ENCODE measurements around the gene PA2G4.
"Not testable (repeated sequence)": the region's sequence is repeated elsewhere in the genome, so short reads cannot be mapped to it uniquely, and the experiment has no call there.

The PA2G4 gene

DNA sequence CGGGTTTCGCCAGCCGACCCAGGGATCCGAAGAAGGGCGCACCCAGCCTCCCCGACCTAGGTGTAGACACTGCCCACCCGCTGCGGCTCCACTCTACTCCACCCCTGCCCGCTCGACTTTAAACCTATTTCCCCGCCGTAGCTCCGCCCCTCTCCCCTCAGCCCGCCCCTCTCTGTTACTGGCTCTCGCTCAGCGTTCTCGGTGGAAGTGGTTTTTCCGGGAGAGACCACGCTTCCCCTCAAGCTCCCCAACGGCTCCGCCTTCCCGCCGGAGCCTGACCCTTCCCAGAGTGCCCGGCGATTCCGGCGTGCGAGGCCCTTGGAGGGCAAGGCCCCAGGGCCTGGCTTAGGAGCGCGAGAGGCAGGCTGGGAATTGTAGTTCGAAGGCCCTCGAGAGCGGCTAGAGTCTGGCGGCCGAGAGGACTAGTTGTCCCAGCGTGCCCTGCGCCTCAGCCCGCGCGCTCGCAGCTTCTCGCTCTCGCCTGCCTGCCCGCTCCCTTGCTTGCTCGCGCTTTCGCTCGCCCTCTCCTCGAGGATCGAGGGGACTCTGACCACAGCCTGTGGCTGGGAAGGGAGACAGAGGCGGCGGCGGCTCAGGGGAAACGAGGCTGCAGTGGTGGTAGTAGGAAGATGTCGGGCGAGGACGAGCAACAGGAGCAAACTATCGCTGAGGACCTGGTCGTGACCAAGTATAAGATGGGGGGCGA, at the start of gene PA2G4:
Gene PA2G4, plus strand, starts transcription at position 451 of the 706 bp plus-strand sequence. Its CDS starts 179 bp downstream, at position 630.
- peak; percentile 98 for DNase-seq (ENCODE audit: low spot score)
- peaks cover 45% of the 10 kb centered on the region for H3K4me1 Mint-ChIP-seq (ENCODE audit: low read depth)
- peak within 1 kb of the TSS; percentile 93 for H3K27ac Mint-ChIP-seq
- peak within 1 kb of the TSS; percentile 99 for H3K4me3 Mint-ChIP-seq
- H3K27me3 Mint-ChIP-seq (ENCODE audit: low read depth), result no peaks in the 10 kb centered on the region
- H3K9me3 Mint-ChIP-seq, result no peaks in the 10 kb centered on the region
- peaks cover 37% of the 10 kb centered on the region for H3K36me3 Mint-ChIP-seq (ENCODE audit: low read depth)

DNA sequence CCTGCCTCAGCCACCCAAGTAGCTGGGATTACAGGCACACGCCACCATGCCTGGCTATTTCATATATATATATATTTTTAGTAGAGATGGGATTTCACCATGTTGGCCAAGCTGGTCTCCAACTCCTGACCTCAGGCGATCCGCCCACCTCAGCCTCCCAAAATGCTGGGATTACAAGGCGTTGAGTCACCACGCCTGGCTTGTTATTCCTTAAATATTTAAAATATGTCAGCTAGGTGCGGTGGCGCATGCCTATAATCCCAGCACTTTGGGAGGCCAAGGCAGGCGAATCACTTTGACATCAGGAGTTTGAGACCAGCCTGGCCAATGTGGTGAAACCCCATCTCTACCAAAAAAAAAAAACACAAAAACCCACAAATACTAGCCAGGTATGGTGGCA, 44.4 kb upstream of the PA2G4 start:
- H3K27me3 Mint-ChIP-seq (ENCODE audit: low read depth), result peaks cover 19% of the 10 kb centered on the region
- H3K9me3 Mint-ChIP-seq; H3K27ac Mint-ChIP-seq; H3K36me3 Mint-ChIP-seq (ENCODE audit: low read depth); DNase-seq (ENCODE audit: low spot score); H3K4me1 Mint-ChIP-seq (ENCODE audit: low read depth); H3K4me3 Mint-ChIP-seq: not testable (repeated sequence)

DNA sequence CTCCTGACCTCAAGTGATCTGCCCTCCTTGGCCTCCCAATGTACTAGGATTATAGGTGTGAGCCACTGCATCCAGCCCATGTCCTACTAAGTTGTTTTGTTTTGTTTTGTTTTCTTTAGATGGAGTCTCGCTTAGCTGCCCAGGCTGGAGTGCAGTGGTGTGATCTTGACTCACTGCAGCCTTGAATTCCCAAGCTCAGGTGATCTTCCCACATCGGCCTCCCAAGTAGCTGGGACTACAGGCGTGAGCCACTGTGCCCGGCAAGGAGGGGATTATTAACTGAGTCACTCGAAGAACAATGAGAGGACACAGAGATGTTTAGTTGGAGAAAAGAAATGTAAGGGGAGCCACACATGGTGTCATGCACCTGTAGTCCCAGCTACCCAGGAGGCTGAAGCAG, 42.4 kb upstream of the PA2G4 start:
- no peak for DNase-seq (ENCODE audit: low spot score)

DNA sequence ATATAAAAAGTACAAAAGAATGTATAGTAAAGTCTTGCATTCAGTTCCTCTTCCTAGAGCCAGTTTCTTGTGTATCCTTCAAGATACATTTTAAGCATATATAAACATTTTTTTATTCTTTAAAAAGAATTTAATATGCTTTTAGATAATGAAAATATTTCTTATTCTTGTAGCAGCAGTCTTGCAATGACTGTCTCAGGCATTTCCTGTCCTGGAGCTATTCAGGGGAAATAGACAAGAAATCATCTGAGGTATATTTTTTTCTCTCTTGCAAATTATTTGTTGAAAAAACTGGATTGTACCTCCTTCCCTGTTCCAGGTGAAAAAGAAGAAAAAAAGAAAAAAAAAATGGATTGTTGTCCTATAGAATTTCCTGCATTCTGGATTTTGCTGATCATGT, 41.4 kb upstream of the PA2G4 start:
- no peak for DNase-seq (ENCODE audit: low spot score)
- Mint-ChIP-seq H3K27me3 (ENCODE audit: low read depth) (peaks cover 19% of the 10 kb centered on the region), H3K4me1 (ENCODE audit: low read depth) (no peaks in the 10 kb centered on the region), H3K4me3 (no peak overlapping the region), H3K36me3 (ENCODE audit: low read depth) (no peaks in the 10 kb centered on the region), H3K27ac (no peak overlapping the region), H3K9me3 (peaks cover 4% of the 10 kb centered on the region)

More for the DNA sequence above, 42.4 kb upstream of the PA2G4 start:
- no peak overlapping the region for H3K27ac Mint-ChIP-seq
- H3K27me3 Mint-ChIP-seq (ENCODE audit: low read depth), result peaks cover 19% of the 10 kb centered on the region
- no peaks in the 10 kb centered on the region for H3K36me3 Mint-ChIP-seq (ENCODE audit: low read depth)
- no peaks in the 10 kb centered on the region for H3K4me1 Mint-ChIP-seq (ENCODE audit: low read depth)
- H3K9me3 Mint-ChIP-seq, result peaks cover 4% of the 10 kb centered on the region
- no peak overlapping the region for H3K4me3 Mint-ChIP-seq

DNA sequence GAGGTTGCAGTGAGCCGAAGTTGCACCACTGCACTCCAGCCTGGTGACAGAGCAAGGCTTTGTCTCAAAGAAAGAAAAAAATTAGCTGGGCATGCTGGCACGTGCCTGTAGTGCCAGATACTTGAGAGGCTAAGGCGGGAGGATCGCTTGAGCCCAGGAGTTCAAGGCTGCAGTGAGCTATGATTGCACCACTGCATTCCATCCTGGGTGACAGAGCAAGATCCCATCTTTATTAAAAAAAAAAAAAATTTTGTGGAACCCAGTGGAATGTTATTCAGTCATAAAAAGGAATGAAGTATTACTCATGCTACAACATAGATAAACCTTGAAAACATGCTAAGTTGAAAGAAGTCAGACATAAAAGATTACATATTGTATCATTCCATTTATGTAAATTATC, 32.7 kb upstream of the PA2G4 start:
- no peaks in the 10 kb centered on the region for H3K9me3 Mint-ChIP-seq
- no peak for DNase-seq (ENCODE audit: low spot score)
- peaks cover 4% of the 10 kb centered on the region for H3K4me1 Mint-ChIP-seq (ENCODE audit: low read depth)
- peaks cover 3% of the 10 kb centered on the region for H3K27me3 Mint-ChIP-seq (ENCODE audit: low read depth)
- no peak overlapping the region for H3K4me3 Mint-ChIP-seq
- H3K27ac Mint-ChIP-seq, result no peak overlapping the region
- no peaks in the 10 kb centered on the region for H3K36me3 Mint-ChIP-seq (ENCODE audit: low read depth)

DNA sequence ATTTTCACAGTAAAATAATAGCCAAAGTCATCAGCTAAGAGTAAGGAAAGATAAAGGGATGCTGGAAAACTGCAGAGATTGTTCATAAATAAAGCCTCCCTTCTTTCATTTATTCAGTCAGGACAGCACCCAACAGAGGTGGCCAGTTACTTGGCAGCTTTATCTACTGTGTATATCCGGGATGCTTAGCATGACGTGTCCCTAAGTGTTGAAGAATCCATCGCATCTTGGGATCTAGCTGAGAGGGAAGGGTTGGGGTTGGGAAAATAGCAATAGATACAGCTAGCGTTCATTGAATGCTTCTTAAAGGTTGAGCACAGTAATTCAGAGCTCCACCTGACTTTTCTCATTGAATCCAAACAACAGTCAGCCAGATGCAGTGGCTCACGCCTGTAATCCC, 30.0 kb upstream of the PA2G4 start:
- Mint-ChIP-seq H3K9me3 (no peaks in the 10 kb centered on the region), H3K27ac (no peak overlapping the region), H3K36me3 (ENCODE audit: low read depth) (no peaks in the 10 kb centered on the region), H3K27me3 (ENCODE audit: low read depth) (peaks cover 10% of the 10 kb centered on the region), H3K4me1 (ENCODE audit: low read depth) (peaks cover 7% of the 10 kb centered on the region), H3K4me3 (no peak overlapping the region)
- DNase-seq (ENCODE audit: low spot score), result no peak

DNA sequence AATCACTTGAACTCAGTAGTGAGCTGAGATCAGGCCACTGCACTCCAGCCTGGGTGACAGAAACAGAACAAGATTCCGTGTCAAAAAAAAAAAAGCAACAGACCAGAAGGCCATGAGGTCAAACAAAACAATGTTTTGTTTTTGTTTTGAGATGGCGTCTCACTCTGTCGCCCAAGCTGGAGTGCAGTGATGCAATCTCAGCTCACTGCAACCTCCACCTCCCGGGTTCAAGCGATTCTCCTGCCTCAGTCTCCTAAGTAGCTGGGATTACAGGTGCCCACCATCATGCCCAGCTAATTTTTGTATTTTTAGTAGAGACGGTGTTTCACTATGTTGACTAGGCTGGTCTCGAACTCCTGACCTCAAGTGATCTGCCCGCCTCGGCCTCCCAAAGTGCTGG, 26.4 kb upstream of the PA2G4 start:
- not testable (repeated sequence) for H3K4me3 Mint-ChIP-seq; H3K27ac Mint-ChIP-seq; H3K36me3 Mint-ChIP-seq (ENCODE audit: low read depth); DNase-seq (ENCODE audit: low spot score); H3K4me1 Mint-ChIP-seq (ENCODE audit: low read depth); H3K9me3 Mint-ChIP-seq
- H3K27me3 Mint-ChIP-seq (ENCODE audit: low read depth), result peaks cover 34% of the 10 kb centered on the region

DNA sequence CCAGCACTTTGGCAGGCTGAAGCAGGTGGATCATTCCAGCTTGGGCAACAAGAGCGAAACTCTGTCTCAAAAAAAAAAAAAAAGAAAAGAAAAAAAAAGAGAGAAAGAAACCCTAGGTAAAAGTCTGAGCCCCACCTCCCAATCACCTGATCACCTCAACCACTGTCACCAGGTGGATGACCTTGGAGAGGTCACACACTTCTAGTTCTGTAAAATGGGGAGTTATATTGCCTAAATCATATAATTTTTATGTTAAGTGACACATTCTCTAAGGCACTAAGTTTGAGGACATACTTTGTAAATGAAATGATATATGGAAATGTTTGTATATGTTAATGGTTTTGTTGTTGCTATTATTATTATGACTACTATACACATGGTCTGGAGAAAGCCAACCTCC, 25.9 kb upstream of the PA2G4 start:
- Mint-ChIP-seq H3K9me3 (no peaks in the 10 kb centered on the region), H3K36me3 (ENCODE audit: low read depth) (no peaks in the 10 kb centered on the region), H3K4me3 (peak overlapping the region; percentile 80), H3K4me1 (ENCODE audit: low read depth) (peaks cover 9% of the 10 kb centered on the region), H3K27ac (no peak overlapping the region), H3K27me3 (ENCODE audit: low read depth) (peaks cover 35% of the 10 kb centered on the region)
- DNase-seq (ENCODE audit: low spot score), result no peak

DNA sequence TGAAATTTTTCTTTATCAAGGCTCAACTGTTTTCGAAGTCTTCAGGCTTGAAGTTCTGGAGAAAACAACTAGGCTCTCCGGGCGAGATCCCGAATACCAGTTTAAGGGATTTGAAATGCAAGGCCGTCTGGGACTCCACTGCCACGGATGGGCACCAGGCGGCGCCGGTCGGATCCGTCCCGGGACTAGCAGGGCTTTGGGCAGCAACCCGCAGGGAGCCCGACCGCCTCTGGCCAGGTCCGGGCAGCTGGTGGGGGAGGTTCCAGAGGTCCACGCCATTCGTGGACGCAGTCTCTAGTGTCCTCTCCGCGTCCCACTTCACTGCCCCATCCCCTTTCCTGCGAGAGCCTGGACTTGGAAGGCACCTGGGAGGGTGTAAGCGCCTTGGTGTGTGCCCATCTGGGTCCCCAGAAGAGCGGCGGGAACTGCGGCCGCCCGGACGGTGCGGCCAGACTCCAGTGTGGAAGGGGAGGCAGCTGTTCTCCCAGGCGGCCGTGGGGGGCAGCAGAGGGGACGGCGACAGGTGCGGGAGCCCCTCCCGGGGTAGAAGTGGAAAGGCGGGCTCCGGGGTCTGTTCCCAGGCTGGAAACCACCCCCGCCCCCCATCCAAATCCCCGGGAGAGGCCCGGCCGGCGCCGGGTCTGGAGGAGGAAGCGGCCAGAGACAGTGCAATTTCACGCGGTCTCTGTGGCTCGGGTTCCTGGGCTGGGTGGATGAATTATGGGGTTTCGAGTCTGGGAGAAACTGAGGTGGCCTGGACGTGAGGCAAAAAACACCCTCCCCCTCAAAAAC, 25.2 kb upstream of the PA2G4 start:
- Mint-ChIP-seq H3K4me1 (ENCODE audit: low read depth) (peaks cover 9% of the 10 kb centered on the region), H3K27me3 (ENCODE audit: low read depth) (peaks cover 42% of the 10 kb centered on the region), H3K36me3 (ENCODE audit: low read depth) (no peaks in the 10 kb centered on the region), H3K4me3 (peak overlapping the region; percentile 80), H3K27ac (no peak overlapping the region), H3K9me3 (no peaks in the 10 kb centered on the region)
- peak; percentile 47 for DNase-seq (ENCODE audit: low spot score)

DNA sequence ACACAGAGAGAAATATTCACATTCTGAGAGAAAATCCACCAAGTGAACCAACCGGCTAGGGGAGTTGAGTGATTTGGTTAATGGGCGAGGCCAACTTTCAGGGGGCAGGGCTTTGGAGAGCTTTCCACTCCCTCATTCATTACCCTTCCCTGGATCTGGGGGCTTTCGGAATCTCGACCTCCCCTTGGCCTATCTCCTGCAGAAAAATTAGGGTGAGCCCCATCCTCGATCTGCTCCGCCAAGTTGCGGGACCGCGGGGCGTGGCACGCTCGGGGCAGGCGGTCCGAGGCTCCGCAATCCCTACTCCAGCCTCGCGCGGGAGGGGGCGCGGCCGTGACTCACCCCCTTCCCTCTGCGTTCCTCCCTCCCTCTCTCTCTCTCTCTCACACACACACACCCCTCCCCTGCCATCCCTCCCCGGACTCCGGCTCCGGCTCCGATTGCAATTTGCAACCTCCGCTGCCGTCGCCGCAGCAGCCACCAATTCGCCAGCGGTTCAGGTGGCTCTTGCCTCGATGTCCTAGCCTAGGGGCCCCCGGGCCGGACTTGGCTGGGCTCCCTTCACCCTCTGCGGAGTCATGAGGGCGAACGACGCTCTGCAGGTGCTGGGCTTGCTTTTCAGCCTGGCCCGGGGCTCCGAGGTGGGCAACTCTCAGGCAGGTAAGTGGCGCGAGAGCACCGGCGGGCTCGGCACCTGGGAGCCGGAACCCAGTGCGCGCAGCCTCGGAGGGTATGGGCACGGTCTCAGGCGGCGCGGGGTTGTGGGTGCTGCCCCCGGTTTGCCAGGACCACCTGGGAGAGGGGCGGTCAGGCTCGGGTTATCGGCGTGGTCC, 24.4 kb upstream of the PA2G4 start, which contains the start of gene ERBB3:
Gene ERBB3, plus strand, starts transcription at position 443 of the 833 bp plus-strand sequence. Its CDS starts 136 bp downstream, at position 579.
- H3K9me3 Mint-ChIP-seq, result no peaks in the 10 kb centered on the region

DNA sequence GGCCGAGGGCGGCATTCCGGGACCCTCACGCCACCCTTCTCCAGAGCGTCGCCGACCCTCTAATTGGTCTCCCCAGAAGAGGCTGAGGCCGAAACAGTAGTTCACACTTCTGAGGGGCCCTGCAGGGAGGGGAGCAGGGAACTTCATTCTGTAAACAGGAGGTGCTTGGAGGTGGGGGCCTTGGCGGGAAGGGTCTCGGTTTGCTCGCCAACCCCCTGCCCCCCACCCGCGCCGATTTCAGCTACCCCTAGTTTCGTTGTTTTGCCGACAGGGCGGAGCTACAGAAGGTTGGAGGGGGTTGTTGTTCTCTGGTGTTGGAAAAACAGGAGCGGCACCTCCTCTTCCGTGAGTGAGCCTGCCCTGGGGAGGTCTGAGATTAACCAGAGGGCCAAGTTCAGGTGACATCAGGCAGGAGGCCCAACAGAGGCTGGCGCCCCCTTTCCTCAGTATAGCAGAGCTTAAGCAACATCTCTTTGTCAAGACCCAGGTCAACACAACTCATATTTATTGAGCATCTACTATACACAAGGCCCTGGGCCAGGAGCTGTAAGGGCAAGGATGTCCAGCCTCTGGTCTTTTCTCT, 23.7 kb upstream of the PA2G4 start:
- Mint-ChIP-seq H3K4me3 (peak overlapping the region; percentile 80), H3K27ac (no peak overlapping the region), H3K9me3 (no peaks in the 10 kb centered on the region), H3K4me1 (ENCODE audit: low read depth) (peaks cover 10% of the 10 kb centered on the region), H3K36me3 (ENCODE audit: low read depth) (no peaks in the 10 kb centered on the region), H3K27me3 (ENCODE audit: low read depth) (peaks cover 43% of the 10 kb centered on the region)
- no peak for DNase-seq (ENCODE audit: low spot score)

More for the DNA sequence above, 24.4 kb upstream of the PA2G4 start, which contains the start of gene ERBB3:
- Mint-ChIP-seq H3K27me3 (ENCODE audit: low read depth) (peaks cover 43% of the 10 kb centered on the region), H3K27ac (no peak within 1 kb of the TSS), H3K4me3 (peak within 1 kb of the TSS; percentile 80), H3K4me1 (ENCODE audit: low read depth) (peaks cover 9% of the 10 kb centered on the region), H3K36me3 (ENCODE audit: low read depth) (no peaks in the 10 kb centered on the region)
- DNase-seq (ENCODE audit: low spot score), result peak; percentile 71

DNA sequence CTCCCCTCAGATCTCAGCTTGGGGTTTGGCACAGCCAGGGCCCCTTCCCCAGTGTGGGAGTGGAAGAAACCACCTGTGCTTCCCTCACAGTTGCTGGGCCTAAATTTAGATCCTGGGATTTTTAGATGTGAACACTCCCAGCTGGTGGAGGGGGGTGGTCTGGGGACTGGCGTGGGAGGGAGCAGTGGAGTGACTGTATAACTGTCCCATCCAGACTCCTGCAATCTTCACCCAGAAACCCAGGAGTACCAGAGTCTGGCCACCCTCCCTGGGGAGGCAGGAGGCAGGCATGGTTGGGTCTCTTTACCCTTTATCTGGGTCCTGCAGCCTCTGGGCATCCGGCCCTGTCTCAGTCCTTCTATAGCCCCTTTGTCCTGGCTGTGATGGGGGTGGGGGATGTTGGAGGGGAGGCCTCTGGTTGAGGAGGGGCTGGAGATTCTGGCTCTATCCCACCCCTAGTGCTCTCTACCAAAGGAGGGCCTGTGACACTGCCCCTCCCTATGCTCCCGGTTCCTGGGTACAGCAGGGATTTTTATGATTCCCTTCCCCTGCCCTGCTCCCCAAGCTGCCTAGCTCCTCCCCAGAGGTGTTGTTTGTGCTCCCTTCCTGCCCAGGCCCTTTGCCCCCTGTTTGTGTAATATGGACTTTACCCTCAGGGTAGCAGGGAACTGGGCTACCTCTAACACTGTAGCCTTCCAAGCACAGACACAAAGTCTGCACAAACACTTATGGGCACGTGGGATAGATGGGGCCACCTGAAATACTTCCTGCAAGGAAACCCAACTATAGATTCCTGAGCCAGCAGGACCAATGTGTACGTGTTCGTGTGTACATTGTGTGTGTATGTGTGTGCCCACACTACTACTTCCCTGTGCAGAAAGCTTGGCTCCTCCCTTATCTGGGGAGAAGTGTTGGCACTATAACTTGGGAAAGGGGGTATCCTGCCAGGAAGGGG, 22.7 kb upstream of the PA2G4 start:
- peaks cover 43% of the 10 kb centered on the region for H3K27me3 Mint-ChIP-seq (ENCODE audit: low read depth)
- H3K4me1 Mint-ChIP-seq (ENCODE audit: low read depth), result peaks cover 10% of the 10 kb centered on the region
- H3K9me3 Mint-ChIP-seq, result no peaks in the 10 kb centered on the region
- no peak for DNase-seq (ENCODE audit: low spot score)
- no peak overlapping the region for H3K27ac Mint-ChIP-seq
- H3K36me3 Mint-ChIP-seq (ENCODE audit: low read depth), result no peaks in the 10 kb centered on the region
- H3K4me3 Mint-ChIP-seq, result peak overlapping the region; percentile 80

DNA sequence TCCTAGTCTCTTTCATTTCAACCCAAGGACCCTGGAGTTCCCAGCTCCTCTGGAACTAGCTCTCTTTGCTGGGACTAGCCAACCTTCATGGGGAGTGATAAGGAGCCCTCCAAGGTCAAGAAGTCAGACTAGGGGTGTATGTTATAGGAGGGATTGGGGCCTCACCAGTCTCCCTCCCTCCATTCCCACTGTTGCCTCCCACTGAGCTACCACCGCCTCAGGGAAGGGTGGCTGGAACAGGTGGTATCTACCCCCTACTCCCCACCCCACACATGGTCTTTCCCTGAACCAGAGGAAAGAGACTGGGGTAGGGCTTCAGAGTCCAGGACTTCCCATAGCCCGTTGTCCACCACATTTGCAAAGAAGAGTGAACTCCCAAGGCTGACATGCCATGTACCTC, 22.0 kb upstream of the PA2G4 start:
- Mint-ChIP-seq H3K27ac (no peak overlapping the region), H3K4me3 (no peak overlapping the region), H3K4me1 (ENCODE audit: low read depth) (peaks cover 10% of the 10 kb centered on the region), H3K36me3 (ENCODE audit: low read depth) (no peaks in the 10 kb centered on the region), H3K9me3 (no peaks in the 10 kb centered on the region), H3K27me3 (ENCODE audit: low read depth) (peaks cover 43% of the 10 kb centered on the region)
- DNase-seq (ENCODE audit: low spot score), result no peak

All from T-helper 2 cell treated with Interferon-gamma antibody and Interleukin-4, amounts not matched to agents 5 μg/mL and 100 μg/mL, for 36 hours (primary cell).